Measurements from ENCODE around the gene STH.

STH gene

DNA sequence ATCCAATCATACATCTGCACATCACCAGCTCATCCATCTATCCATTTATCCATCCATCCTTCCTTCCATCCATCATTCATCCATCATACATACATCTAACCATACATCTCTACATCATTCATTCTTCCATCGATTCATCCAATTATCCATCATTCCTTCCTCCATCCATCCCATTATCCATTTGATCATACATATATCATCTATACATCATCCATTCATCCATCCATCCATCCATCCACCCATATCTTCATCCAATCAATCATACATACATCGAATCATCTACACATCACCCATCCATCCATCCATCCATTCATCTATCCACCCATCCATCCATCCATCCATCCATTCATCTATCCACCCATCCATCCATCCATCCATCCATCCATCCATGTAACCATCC is 29.3 kb upstream of the STH start:
- no peak for DNase-seq

DNA sequence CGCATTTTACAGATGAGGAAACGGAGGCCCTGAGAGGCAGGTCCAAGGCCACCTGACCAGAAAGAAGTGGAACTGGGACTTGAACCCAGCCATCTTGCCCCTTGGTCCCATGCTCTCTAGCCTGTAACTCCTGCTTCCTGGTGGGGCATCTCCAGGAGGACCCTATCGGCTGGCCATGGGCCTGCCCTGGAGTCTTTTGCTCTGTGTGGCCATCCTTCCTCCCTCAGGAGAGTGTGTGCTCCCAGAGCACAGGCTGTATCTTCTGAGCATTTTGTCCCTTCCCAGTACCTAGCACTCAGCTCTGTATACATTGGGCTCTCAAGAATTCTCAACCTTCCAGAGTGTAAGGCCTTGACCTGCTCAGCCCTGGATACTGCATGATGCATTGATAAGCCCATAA is 28.4 kb upstream of the STH start:
- no peak for DNase-seq

DNA sequence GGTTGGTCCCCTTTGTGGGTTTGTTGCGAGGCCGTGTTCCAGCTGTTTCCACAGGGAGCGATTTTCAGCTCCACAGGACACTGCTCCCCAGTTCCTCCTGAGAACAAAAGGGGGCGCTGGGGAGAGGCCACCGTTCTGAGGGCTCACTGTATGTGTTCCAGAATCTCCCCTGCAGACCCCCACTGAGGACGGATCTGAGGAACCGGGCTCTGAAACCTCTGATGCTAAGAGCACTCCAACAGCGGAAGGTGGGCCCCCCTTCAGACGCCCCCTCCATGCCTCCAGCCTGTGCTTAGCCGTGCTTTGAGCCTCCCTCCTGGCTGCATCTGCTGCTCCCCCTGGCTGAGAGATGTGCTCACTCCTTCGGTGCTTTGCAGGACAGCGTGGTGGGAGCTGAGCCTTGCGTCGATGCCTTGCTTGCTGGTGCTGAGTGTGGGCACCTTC is 27.3 kb upstream of the STH start:
- DNase-seq, result no peak

DNA sequence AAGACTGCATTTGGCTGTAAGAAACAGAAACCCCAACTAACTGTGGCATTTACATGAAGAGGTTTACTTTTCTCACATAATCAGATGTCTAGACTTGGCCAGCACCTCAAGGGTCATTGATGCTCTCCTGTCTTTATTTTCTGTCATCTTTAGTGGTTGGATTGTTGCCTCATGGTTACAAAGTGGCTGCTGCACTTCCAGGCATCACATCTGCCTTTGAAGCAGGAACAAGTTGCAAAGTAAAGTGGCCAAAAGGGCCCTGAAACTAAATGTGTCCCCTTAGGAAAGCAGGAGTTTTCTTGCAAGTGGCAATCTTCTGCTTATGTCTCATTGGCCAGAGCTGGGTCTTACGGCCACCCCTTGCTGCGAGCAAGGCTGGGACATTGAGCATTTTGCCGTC is 26.5 kb upstream of the STH start:
- DNase-seq, result no peak

DNA sequence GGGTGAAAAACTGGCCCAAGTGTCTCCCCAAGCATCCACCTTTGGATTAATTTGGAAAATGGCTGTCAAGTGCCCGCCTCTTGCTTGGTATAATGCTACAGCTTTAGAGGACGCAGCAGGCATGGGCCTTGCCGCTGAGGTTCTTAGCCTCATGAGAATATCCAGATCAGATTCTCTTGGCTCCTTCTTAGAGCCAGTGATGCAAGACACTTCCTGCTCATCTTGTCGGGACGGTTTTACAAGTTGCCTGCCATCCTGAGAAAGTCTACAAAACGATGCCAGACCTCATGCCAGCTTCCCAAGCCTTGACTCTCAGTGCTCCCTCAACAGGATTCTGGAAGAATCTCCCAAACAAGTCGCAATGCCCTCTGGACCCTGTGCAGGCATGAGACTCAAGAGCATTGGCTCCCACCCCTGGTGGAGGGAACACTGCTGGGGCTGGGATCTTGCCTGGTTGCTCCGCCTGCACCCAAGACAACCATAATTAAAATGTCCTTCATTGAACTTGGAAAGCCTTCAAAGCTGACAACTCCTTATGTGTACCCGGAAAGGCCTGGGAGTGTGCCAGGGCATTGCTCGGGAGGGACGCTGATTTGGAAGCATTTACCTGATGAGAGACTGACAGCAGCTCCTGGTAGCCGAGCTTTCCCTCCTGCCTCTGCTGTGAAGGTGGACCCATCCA is 25.8 kb upstream of the STH start:
- no peak for DNase-seq

DNA sequence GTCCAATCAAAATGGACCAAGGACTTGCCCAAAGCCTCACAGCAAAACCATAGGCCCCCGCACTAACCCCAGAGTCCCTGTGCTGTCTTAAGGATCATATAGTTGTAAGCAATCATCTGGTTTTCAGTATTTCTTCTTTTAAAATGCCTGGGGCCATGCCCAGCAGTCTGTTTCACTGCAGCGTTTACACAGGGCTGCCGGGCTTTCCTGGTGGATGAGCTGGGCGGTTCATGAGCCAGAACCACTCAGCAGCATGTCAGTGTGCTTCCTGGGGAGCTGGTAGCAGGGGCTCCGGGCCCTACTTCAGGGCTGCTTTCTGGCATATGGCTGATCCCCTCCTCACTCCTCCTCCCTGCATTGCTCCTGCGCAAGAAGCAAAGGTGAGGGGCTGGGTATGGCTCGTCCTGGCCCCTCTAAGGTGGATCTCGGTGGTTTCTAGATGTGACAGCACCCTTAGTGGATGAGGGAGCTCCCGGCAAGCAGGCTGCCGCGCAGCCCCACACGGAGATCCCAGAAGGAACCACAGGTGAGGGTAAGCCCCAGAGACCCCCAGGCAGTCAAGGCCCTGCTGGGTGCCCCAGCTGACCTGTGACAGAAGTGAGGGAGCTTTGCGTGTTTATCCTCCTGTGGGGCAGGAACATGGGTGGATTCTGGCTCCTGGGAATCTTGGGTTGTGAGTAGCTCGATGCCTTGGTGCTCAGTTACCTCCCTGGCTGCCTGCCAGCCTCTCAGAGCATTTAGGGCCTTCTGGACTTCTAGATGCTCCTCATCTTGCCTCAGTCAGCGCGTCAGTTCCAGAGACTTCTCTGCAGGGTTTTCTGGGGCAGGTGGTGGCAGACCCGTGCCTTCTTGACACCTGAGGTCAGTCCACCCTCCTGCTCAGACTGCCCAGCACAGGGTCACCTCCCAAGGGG is 24.8 kb upstream of the STH start:
- DNase-seq, result no peak

DNA sequence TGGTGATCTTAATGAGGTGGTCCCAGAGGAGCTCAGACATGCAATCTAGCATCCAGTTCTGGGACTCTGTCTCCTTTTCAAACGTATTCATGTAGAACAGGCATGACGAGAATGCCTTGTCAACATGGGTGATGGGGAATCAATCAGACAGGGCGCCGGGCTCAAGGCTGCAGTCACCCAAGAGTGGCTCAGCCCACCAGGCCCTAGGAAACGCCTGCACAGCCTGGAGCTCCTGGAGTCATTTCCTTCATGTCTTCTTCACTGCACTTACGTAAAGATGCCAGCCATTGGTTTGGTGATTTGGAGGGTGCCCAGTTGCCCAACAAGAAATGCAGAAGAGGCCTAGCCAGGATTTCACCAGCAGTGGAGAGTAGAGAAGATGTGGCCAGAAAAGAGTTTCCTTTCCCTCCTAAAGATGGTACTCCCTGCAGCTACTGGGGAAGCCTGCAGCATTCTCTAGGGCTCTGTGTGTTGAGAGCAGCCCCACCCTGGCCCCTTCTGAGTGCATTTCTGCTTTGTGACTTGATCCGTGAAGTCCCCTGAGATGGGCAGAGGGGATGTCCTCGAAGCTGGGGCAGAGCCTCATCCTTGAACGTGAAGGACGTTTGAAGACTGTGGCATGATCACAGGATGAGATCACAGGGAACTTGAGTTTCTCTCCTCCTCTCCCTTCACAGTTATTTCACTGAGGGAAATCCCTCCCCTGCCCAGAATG is 24.0 kb upstream of the STH start:
- no peak for DNase-seq

DNA sequence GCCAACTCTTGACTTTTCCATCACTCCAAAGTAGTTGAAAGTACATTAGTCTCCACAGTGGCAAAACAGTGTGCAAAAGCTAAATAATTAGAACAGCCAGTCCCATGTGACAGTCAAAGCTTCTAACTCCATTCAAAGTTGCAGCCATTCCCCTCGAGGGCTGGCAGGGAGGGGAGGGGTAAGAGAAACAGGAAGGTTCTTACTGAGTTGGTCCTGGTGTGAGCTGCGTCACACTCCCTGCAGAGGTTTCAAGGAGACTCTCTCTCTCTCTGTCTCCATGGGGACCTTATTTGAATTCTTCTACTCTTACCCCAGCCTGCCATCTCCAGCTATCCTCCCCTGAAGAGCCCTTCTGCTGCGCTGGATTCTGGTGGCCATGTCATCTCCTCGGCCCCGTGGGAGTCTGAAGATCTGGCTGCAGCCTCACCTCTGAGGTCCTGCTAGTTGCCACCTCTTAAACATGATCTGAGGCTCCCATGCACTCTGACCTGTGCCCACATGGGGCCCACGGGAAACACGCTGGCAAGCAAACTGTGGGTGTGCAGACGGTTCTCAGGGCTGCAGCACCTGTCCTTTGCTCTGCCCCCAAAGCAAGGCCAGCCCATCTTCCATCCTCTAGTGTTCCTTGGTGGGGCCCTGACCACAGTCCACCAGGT is 23.3 kb upstream of the STH start:
- DNase-seq, result no peak

DNA sequence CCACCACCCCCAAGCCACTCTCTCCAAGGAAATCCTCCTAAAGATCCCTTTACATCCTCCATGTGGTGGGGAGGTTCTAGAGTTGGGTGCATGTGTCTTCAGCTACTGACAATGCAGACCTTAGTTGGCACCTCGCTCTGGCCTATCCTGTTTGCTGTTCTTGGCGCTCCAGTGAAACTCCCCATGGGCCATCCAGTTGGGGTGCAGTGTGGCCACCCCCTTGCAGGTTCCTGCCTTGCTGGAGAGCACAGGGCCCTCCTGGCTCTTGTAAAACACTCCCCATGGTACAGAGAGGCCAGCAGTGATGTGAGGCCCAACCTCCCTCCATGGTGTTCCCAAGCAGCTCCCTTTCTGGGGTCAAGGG is 22.7 kb upstream of the STH start:
- DNase-seq, result no peak

DNA sequence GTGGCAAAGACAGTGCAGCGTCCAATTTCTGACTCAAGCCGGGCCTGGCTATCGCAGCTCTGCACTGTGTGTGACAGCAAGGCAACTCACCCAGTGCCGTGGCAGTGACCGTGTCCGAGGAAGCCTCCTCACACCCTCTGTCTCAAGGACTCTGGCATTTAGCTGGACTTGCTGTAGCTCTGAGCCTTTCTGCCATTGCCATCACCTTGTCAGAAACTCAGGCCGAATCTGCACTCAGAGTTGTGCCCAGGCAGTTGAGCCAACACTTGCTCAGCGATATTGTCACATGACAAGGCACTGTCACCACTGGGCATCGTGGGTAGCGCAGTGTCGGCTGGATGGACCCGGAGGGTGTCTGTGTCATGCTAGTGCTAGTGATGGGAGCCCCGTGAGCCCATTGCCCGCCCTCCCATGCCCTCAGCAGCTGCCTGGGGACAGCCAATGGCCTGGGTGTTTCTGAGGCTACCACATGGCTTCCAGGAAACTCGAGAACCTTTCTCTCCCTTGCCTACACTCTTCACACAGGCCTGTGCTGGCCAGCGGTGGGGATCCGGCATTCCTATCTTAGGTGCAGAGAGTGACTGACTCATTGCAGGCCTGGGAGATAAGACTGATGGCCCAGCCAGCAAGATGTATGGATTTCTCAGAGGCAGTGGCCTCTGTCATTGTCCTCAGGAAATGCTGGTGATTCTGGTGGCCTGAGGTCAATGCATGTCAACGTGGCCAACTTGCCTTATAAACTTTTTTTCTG is 22.1 kb upstream of the STH start:
- DNase-seq, result no peak

DNA sequence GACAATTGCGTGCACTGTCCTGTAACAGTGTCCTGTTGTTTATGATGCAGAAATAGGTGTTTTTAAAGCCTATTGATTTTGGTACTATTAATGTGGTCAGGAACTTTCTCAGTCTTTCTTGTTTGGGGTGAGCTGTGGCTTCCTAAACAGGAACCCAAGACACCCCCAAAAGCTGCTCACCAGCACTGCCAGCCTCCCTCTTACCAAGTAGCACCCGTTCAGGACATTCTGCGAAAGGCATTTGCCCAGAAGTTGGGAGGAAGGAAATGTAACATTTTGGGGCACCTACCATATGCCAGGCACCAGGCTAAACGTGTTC is 21.6 kb upstream of the STH start:
- no peak for DNase-seq

DNA sequence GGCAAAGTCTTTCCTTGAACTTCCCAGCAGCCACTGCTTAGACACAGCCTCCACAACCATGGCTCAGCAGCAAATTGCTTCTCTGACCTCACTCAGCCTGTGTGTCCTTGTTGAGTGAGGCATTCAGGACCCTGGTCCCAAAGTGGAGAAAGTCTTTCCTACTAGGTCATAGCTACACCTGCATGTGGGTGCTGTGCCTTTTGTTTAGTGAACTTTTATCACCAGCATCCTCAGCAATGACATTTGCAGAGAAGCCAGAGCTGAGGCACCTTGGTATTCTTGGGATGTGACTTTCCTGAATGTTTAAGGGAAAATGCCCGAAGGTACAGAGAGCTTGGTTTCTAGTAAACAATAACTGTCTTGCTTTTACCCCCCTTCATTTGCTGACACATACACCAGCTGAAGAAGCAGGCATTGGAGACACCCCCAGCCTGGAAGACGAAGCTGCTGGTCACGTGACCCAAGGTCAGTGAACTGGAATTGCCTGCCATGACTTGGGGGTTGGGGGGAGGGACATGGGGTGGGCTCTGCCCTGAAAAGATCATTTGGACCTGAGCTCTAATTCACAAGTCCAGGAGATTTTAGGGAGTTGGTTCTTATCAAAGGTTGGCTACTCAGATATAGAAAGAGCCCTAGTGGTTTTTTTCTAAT is 20.9 kb upstream of the STH start:
- no peak for DNase-seq

DNA sequence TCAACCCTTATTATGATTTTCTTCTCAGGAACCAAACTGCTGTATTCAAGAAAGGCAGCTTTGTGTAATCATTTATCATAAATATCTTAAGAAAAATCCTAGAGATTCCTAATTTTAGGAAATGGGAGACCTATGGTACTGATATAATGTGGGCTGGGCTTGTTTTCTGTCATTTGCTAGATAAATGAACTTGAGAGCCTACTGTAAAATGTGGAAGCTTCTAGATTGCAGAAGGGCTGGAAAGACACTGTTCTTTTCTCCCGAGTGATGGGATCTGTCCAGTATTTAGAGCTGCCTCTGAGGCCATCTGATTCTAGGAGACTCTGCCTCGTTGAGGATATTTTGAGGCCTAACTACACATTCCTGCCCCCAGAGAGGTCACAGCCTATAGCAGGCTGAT is 19.9 kb upstream of the STH start:
- DNase-seq, result no peak

DNA sequence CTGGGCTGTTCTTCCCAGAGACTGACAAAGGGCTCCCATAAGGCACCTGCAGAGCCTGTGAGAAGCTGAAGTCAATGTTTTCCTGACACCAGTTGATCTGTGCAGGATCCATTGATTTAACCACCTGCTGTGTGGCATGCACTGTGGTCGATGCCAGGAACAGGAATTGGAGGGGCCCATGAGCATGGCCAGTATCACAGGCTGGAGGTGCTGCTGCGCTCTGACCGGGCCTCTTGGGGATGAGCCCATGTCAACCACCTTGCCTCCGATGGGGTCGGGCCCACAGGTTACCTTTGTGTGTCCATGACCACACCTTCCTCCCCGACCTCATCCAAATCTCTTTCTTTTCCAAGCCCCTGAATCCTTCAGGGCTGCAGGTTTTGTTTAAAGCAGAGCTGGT is 18.2 kb upstream of the STH start:
- no peak for DNase-seq

DNA sequence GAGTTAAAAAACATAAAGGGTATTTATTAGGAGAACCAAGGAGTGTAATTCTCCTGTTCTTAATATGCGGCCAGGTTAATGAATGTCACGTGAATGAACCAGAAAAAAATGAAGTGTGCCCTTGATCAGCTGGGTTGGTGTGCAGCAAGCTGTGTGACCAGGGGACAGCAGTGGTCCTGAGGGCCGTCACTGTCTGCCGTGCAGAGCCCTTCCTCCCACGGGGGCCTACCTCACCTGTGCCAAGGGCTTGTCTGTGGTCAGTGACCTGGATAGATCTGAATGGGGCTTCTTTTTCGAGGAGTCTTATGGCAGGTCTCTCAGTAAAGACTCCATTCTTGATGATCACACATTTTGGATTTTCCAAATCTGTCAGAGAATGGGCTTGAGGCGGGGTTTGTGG is 17.7 kb upstream of the STH start:
- DNase-seq, result no peak

DNA sequence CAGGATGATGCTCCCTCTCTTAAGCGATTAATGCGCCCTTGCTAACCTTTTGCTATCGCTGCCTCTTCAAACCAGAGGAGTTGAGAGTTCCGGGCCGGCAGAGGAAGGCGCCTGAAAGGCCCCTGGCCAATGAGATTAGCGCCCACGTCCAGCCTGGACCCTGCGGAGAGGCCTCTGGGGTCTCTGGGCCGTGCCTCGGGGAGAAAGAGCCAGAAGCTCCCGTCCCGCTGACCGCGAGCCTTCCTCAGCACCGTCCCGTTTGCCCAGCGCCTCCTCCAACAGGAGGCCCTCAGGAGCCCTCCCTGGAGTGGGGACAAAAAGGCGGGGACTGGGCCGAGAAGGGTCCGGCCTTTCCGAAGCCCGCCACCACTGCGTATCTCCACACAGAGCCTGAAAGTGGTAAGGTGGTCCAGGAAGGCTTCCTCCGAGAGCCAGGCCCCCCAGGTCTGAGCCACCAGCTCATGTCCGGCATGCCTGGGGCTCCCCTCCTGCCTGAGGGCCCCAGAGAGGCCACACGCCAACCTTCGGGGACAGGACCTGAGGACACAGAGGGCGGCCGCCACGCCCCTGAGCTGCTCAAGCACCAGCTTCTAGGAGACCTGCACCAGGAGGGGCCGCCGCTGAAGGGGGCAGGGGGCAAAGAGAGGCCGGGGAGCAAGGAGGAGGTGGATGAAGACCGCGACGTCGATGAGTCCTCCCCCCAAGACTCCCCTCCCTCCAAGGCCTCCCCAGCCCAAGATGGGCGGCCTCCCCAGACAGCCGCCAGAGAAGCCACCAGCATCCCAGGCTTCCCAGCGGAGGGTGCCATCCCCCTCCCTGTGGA is 16.0 kb upstream of the STH start:
- DNase-seq, result no peak

DNA sequence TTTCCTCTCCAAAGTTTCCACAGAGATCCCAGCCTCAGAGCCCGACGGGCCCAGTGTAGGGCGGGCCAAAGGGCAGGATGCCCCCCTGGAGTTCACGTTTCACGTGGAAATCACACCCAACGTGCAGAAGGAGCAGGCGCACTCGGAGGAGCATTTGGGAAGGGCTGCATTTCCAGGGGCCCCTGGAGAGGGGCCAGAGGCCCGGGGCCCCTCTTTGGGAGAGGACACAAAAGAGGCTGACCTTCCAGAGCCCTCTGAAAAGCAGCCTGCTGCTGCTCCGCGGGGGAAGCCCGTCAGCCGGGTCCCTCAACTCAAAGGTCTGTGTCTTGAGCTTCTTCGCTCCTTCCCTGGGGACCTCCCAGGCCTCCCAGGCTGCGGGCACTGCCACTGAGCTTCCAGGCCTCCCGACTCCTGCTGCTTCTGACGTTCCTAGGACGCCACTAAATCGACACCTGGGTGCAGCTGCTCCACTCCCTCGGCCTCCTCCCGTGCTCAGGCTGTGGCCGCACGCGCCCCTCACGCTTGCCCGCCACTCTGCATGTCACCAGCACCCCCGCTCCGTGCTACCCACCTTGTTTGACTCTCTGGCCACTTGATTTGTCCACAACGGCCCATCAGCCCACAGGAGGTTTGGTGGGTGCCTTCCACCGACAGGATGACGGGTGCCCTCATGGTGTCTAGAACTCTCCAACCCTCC is 15.3 kb upstream of the STH start:
- no peak for DNase-seq

DNA sequence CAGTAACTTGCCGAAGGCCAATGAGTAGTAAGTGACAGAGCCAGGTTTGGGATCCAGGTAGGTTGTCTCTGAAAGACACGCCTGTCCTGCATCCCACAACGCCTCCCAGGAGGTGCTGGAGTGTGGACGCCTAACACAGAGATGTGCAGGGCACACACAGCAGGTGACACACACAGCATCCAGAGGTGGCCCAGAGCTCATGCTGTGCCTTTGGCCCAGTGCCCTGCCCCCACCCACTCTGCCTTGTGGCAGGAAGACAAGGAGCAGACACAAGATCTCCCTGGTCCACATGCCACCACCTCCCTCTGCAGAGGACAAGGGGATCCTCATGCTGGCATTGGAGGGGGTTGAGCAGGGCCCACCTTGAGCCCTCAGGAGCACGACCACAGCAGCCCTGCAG is 14.7 kb upstream of the STH start:
- DNase-seq, result no peak

DNA sequence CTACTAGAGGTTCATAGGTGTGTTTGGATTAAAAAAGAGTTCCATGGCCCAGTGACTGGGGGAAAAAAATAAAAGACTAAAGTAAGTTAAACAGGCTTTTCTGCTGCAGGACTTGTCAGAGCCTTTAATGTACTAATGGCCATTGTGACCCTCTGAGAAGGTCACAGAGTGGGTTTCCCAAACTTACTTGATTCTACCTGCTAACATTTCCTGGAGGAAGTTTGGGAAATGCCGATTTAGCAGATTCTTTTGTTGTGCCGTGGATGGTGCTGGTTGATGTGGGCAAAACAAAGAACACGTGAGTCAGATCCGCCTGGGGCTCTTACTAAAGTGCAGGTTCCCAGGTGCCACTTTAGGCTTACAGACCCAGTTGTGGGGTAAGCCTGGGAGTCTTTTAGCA is 13.6 kb upstream of the STH start:
- DNase-seq, result no peak

DNA sequence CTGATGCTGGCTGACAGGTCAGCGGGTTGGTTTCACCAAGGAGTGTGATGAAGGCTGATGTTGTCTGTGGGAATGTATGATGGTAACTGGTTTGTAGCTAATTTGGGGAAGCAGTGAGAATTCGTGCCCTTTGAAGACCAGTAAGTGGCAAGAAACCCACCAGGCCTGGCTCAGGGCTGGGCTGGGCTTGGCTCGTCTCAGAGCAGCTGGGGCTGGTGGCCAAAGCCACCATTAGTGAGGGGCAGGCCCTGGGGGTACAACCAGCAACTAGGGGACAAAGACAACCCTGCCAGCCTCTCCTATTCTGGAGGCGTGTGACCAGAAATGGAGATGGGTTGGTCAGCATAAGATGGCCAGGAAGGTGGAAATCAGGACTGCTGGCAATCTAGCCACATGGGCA is 13.0 kb upstream of the STH start:
- no peak for DNase-seq

DNA sequence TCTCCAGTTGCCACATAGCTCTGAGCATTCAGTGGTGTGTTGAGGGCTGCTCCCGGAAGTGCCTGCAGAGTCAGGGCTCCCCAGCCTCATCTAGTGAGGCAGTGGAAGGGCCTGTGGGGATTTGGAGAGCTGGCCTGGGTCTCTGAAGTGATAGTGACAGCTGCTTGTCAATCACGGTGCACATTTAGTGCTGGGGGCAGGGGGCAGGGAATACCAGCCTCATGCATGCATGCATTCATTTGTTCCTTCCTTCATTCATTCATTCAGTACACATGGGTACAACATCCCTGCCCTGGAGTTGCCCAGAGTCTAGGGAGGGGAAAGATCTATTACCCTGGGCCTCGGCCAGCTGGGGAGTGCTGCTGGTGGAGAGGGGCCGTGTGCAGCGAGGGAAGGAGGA is 11.3 kb upstream of the STH start:
- no peak for DNase-seq
